ENCODE measurements around the gene C10orf90. TPM values are rescaled to one million over a fixed set of nuclear protein-coding genes. Genes with fewer than 3 reads are reported as not detected.

Gene C10orf90
- total RNA-seq, 1 experiment from 2014 or later, result not detected

- Histone ChIP-seq H3K14ac (ENCODE audit: insufficient read depth, low read length) (no peak overlapping the region), H3K27ac (ENCODE audit: insufficient read length, low read depth, low read length) (no peak overlapping the region), H3T11ph (ENCODE audit: low read length) (no peak overlapping the region), H2BK12ac (ENCODE audit: insufficient read length, low read depth, low read length) (no peak overlapping the region), H3K4ac (ENCODE audit: low read depth, low read length) (no peak overlapping the region), H3K23ac (ENCODE audit: insufficient read length, low read depth, low read length) (no peak overlapping the region), H2AK5ac (ENCODE audit: insufficient read length, low read length) (no peak overlapping the region), H3K79me1 (ENCODE audit: insufficient read depth, low read depth, low read length, poor library complexity, severe bottlenecking) (no peaks in the 10 kb centered on the region), H4K91ac (ENCODE audit: insufficient read length, low read depth, low read length) (no peak overlapping the region), H2BK15ac (ENCODE audit: low read depth, low read length) (no peak overlapping the region), H3K4me2 (ENCODE audit: insufficient read depth, insufficient read length, low read length) (peak overlapping the region; percentile 64), H2BK20ac (ENCODE audit: low read depth, low read length, poor library complexity, severe bottlenecking) (no peak overlapping the region), H3K4me1 (ENCODE audit: insufficient read depth, low read length) (no peaks in the 10 kb centered on the region), H2AFZ (ENCODE audit: low read length) (no peak overlapping the region), H2BK5ac (ENCODE audit: insufficient read length, low read length) (no peak overlapping the region), H4K20me1 (ENCODE audit: control insufficient read depth, insufficient read depth, insufficient read length) (no peaks in the 10 kb centered on the region), H2BK120ac (ENCODE audit: low read depth, low read length, poor library complexity, severe bottlenecking) (no peak overlapping the region), H3K56ac (ENCODE audit: insufficient read length, low read depth, low read length) (no peak overlapping the region), H3K79me2 (ENCODE audit: insufficient read depth, low read length) (peaks cover 2% of the 10 kb centered on the region; the same call in 1 of the 2 replicates), H3K18ac (ENCODE audit: insufficient read length, low read depth, low read length) (no peak overlapping the region), H4K5ac (ENCODE audit: insufficient read length, low read depth, low read length) (no peak overlapping the region), H4K8ac (replicated peaks; ENCODE audit: insufficient read length, low read depth, low read length) (no peak overlapping the region), H3K9me3 (ENCODE audit: control insufficient read depth, low read depth, low read length) (no peaks in the 10 kb centered on the region), H3K23me2 (ENCODE audit: insufficient read length, low read depth, low read length, poor library complexity, severe bottlenecking) (peaks cover 15% of the 10 kb centered on the region), H3K9ac (ENCODE audit: extremely low read depth, insufficient read length, low read length) (no peak overlapping the region), H3K27me3 (ENCODE audit: insufficient read depth, low read length) (peaks cover 11% of the 10 kb centered on the region; the same call in 1 of the 2 replicates)
- Mint-ChIP-seq H3K9me3 (no peaks in the 10 kb centered on the region; a peak in 2 of 5 replicates), H3K4me1 (peaks cover 17 to 28% of the 10 kb centered on the region in 2 experiments), H3K36me3 (ENCODE audit: insufficient read depth in 1 of 3, low read depth in 3 of 3) (peaks cover 0 to 4% (median 2%) of the 10 kb centered on the region in 3 experiments; a peak in 1 of 7 replicates), H3K4me3 (peak overlapping the region; percentile 66 to 87), H3K27me3 (ENCODE audit: low read depth) (peaks cover 61% of the 10 kb centered on the region), H3K27ac (peak overlapping the region in 1 of 3 experiments; percentile 34; a peak in 1 of 7 replicates)
- peak; percentile 73 for DNase-seq
- peak; percentile 88 for TF ChIP-seq CTCF (conservative IDR thresholded peaks at IDR 0.05)
- no CpG with 5 or more reads among the region's 50 CpGs for WGBS (ENCODE audit: extremely low coverage, insufficient read length, low lambda C conversion rate)
Measured at GRCh38 chr10:126387041-126387921, 283.2 kb downstream of the C10orf90 start.

Data from H9 (cell line).